ENCODE data around the gene SLC12A1.

- TF ChIP-seq, protein P1, sequence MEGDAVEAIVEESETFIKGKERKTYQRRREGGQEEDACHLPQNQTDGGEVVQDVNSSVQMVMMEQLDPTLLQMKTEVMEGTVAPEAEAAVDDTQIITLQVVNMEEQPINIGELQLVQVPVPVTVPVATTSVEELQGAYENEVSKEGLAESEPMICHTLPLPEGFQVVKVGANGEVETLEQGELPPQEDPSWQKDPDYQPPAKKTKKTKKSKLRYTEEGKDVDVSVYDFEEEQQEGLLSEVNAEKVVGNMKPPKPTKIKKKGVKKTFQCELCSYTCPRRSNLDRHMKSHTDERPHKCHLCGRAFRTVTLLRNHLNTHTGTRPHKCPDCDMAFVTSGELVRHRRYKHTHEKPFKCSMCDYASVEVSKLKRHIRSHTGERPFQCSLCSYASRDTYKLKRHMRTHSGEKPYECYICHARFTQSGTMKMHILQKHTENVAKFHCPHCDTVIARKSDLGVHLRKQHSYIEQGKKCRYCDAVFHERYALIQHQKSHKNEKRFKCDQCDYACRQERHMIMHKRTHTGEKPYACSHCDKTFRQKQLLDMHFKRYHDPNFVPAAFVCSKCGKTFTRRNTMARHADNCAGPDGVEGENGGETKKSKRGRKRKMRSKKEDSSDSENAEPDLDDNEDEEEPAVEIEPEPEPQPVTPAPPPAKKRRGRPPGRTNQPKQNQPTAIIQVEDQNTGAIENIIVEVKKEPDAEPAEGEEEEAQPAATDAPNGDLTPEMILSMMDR (IDR thresholded peaks at IDR 0.05), result no peak
- TF ChIP-seq POLR2A (IDR thresholded peaks at IDR 0.05), result no peak
Measured at GRCh38 chr15:48282216-48282615, 76.1 kb downstream of the SLC12A1 start.

All from lower leg skin (tissue), 3 donors.